ENCODE results near the gene MAGEA3.
"Not testable (repeated sequence)": the region's sequence is repeated elsewhere in the genome, so short reads cannot be mapped to it uniquely, and the experiment has no call there.

Gene MAGEA3

GRCh38 chrX:152736528-152736927, 37.9 kb downstream of the MAGEA3 start:
- not testable (repeated sequence) for DNase-seq

- DNase-seq, result no peak
These were observed 40.0 kb downstream of the MAGEA3 start for GRCh38 chrX:152738560-152738959.

Measured in activated CD4-positive, alpha-beta T cell treated with anti-CD3 and anti-CD28 coated beads, Interleukin-2, amount 50 U/mL, for 16 hours (primary cell).